Measurements from ENCODE around the gene XIRP2. TPM values are rescaled to one million over a fixed set of nuclear protein-coding genes. Genes with fewer than 3 reads are reported as not detected.

The XIRP2 gene
- total and polyA plus RNA-seq, 2 of the 8 experiments (the other 6 are each of a cell fraction or from before 2014, with no cell fraction given): 0.11 TPM; not detected in 1

DNA sequence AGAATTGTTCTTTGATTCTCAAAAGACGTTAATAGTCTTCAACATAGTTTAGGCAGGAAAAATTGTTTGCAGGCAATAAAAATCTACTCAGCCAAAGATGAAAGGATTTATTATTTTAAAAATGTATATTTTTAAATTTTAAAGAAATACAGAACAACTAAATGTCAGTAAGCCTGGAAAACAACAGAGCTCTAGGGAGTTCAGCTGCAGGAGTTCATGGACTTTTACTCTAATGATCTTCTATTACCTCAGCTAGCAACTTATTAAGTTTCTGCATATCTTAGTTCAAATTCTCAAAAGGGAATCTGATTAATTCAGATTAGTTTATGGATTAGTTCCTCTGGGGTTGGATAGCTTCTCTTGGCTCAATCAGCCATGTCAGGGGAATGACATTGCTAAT lies 17.9 kb upstream of the XIRP2 start (continued):
- TF ChIP-seq CHD7 (IDR thresholded peaks at IDR 0.05; ENCODE audit: insufficient replicate concordance, low read length): no peak
- TF ChIP-seq E2F6 (IDR thresholded peaks at IDR 0.05): no peak
- TF ChIP-seq TAF7 (optimal IDR thresholded peaks at IDR 0.05; ENCODE audit: borderline replicate concordance, low read depth, low read length): no peak
- TF ChIP-seq, protein P1, sequence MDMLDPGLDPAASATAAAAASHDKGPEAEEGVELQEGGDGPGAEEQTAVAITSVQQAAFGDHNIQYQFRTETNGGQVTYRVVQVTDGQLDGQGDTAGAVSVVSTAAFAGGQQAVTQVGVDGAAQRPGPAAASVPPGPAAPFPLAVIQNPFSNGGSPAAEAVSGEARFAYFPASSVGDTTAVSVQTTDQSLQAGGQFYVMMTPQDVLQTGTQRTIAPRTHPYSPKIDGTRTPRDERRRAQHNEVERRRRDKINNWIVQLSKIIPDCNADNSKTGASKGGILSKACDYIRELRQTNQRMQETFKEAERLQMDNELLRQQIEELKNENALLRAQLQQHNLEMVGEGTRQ (IDR thresholded peaks at IDR 0.05; ENCODE audit: low read length): no peak
- no peak for TF ChIP-seq KDM4A (IDR thresholded peaks at IDR 0.05; ENCODE audit: low read depth, low read length, severe bottlenecking)
- no peak for TF ChIP-seq SP1 (IDR thresholded peaks at IDR 0.05; ENCODE audit: low read depth, low read length)
- TF ChIP-seq NANOG (IDR thresholded peaks at IDR 0.05; ENCODE audit: insufficient read depth, low read depth, low read length, poor library complexity, severe bottlenecking): no peak
- no peak for TF ChIP-seq SRF (IDR thresholded peaks at IDR 0.05; ENCODE audit: low read depth, low read length)
- TF ChIP-seq POLR2AphosphoS5 (IDR thresholded peaks at IDR 0.05; ENCODE audit: low read depth, low read length): no peak

Data from H1 (cell line).